ENCODE measurements around the gene CENPP.

DNA sequence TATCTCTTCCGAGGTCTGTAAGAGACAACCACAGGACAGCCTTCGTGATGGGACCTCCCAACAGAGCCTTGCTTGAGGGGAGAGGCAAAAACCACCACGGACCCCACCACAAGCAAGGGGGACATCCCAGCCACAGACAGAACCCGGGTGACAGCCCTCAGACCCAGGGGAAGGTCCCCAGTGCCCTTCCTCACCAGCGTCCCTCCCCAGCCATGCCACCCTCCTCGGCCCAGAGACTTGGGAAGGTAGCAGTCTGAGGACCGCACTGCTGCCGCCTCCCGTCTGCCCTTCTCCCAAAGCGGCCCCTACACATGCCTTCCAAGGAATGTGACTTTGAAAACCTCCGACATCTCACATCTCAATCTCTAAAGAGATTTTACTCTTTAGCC, 330.8 kb downstream of the CENPP start:
- TF ChIP-seq HDGF (IDR thresholded peaks at IDR 0.05; ENCODE audit: borderline replicate concordance) = no peak
- no peak for TF ChIP-seq FOXK2 (IDR thresholded peaks at IDR 0.05)
- no peak for TF ChIP-seq ARNT (IDR thresholded peaks at IDR 0.05)
- TF ChIP-seq FOXM1 (IDR thresholded peaks at IDR 0.05; ENCODE audit: borderline replicate concordance) = no peak
- no peak for TF ChIP-seq BHLHE40 (IDR thresholded peaks at IDR 0.05; ENCODE audit: borderline replicate concordance)
- no peak for TF ChIP-seq LEF1 (IDR thresholded peaks at IDR 0.05; ENCODE audit: borderline replicate concordance)
- no peak for TF ChIP-seq SP1 (IDR thresholded peaks at IDR 0.05)
- TF ChIP-seq TARDBP (IDR thresholded peaks at IDR 0.05) = no peak
- TF ChIP-seq FOXA1 (IDR thresholded peaks at IDR 0.05) = no peak
- TF ChIP-seq, protein P1, sequence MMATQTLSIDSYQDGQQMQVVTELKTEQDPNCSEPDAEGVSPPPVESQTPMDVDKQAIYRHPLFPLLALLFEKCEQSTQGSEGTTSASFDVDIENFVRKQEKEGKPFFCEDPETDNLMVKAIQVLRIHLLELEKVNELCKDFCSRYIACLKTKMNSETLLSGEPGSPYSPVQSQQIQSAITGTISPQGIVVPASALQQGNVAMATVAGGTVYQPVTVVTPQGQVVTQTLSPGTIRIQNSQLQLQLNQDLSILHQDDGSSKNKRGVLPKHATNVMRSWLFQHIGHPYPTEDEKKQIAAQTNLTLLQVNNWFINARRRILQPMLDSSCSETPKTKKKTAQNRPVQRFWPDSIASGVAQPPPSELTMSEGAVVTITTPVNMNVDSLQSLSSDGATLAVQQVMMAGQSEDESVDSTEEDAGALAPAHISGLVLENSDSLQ (IDR thresholded peaks at IDR 0.05) = no peak
- no peak for TF ChIP-seq SUZ12 (IDR thresholded peaks at IDR 0.05)
- TF ChIP-seq ZNF384 (IDR thresholded peaks at IDR 0.05) = no peak
